Trophoblast cell (in vitro differentiated cells and primary cell): Measurements from ENCODE around the gene TM9SF2.
"Not testable (repeated sequence)": the region's sequence is repeated elsewhere in the genome, so short reads cannot be mapped to it uniquely, and the experiment has no call there.

ENCODE experiments used
- DNase-seq, 2 donors: peaks; one replicate each; pipeline ENCODE4 v3.0.0-alpha.2; 2016
- H2AFZ ChIP-seq: 2 replicates; pipeline ENCODE4 v1.6.1; 2013; ENCODE audit warnings: low read length, moderate library complexity, mild to moderate bottlenecking; ENCODE audit not compliant: insufficient read depth, poor library complexity
- H2AK5ac ChIP-seq: 2 replicates; pipeline ENCODE4 v1.6.1; 2013; ENCODE audit warnings: mild to moderate bottlenecking, low read length
- H2BK120ac ChIP-seq: 2 replicates; pipeline ENCODE4 v1.6.1; 2013; ENCODE audit warnings: low read length, mild to moderate bottlenecking, moderate library complexity; ENCODE audit not compliant: insufficient read depth, poor library complexity
- H2BK12ac ChIP-seq: 2 replicates; pipeline ENCODE4 v1.6.1; 2013; ENCODE audit warnings: mild to moderate bottlenecking, low read length, moderate library complexity
- H2BK5ac ChIP-seq: 2 replicates; pipeline ENCODE4 v1.6.1; 2013; ENCODE audit warnings: low read length, low read depth, moderate library complexity, mild to moderate bottlenecking; ENCODE audit not compliant: poor library complexity
- H3K14ac ChIP-seq: 2 replicates; pipeline ENCODE4 v1.6.1; 2013; ENCODE audit warnings: mild to moderate bottlenecking, low read length
- H3K18ac ChIP-seq: 2 replicates; pipeline ENCODE4 v1.6.1; 2013; ENCODE audit warnings: mild to moderate bottlenecking, low read length
- H3K23ac ChIP-seq: 2 replicates; pipeline ENCODE4 v1.6.1; 2013; ENCODE audit warnings: low read length
- H3K27ac ChIP-seq: 2 replicates; pipeline ENCODE4 v1.5.1; 2013; ENCODE audit warnings: low read depth, mild to moderate bottlenecking, inconsistent platforms, low read length, moderate library complexity
- H3K27me3 ChIP-seq: 2 replicates; pipeline ENCODE4 v1.6.1; 2013; ENCODE audit warnings: inconsistent platforms, mild to moderate bottlenecking, low read length, moderate library complexity; ENCODE audit not compliant: insufficient read depth
- H3K36me3 ChIP-seq, 2 experiments: 1 replicate in 1 of 2; 2 replicates in 1 of 2; pipeline ENCODE4 v1.6.1; 2013; ENCODE audit warnings: low read length in 2 of 2, mild to moderate bottlenecking in 2 of 2, moderate library complexity in 1 of 2; ENCODE audit not compliant: insufficient read depth in 2 of 2, control insufficient read depth in 1 of 2
- H3K4ac ChIP-seq: 2 replicates; pipeline ENCODE4 v1.6.1; 2013; ENCODE audit warnings: low read depth, mild to moderate bottlenecking, low read length, moderate library complexity
- H3K4me1 ChIP-seq, 2 experiments: 1 replicate in 1 of 2; 2 replicates in 1 of 2; pipeline ENCODE4 v1.6.1; 2013; ENCODE audit warnings: low read length in 2 of 2, mild to moderate bottlenecking in 2 of 2, moderate library complexity in 1 of 2; ENCODE audit not compliant: insufficient read depth in 2 of 2, control insufficient read depth in 1 of 2
- H3K4me2 ChIP-seq: 2 replicates; pipeline ENCODE4 v1.6.1; 2013; ENCODE audit warnings: inconsistent platforms, mild to moderate bottlenecking, low read length, moderate library complexity
- H3K4me3 ChIP-seq: 2 replicates; pipeline ENCODE4 v1.5.1; 2013; ENCODE audit warnings: mild to moderate bottlenecking, low read depth, low read length, inconsistent platforms
- H3K79me1 ChIP-seq: one replicate; pipeline ENCODE4 v1.6.1; 2013; ENCODE audit warnings: low read length
- H3K79me2 ChIP-seq: 2 replicates; pipeline ENCODE4 v1.6.1; 2013; ENCODE audit warnings: low read length, mild to moderate bottlenecking; ENCODE audit not compliant: control insufficient read depth, insufficient read depth, poor library complexity
- H3K9ac ChIP-seq: 2 replicates; pipeline ENCODE4 v1.6.1; 2013; ENCODE audit warnings: mild to moderate bottlenecking, low read length
- H3K9me3 ChIP-seq: 2 replicates; pipeline ENCODE4 v1.6.1; 2013; ENCODE audit warnings: low read depth, mild to moderate bottlenecking, control low read depth, inconsistent platforms, low read length; ENCODE audit not compliant: insufficient read depth
- H4K12ac ChIP-seq: 2 replicates; pipeline ENCODE4 v1.6.1; 2013; ENCODE audit warnings: low read depth, mild to moderate bottlenecking, low read length, moderate library complexity
- H4K8ac ChIP-seq: 2 replicates; pipeline ENCODE4 v1.6.1; 2013; ENCODE audit warnings: low read depth, mild to moderate bottlenecking, low read length, moderate library complexity
- H4K91ac ChIP-seq: one replicate; pipeline ENCODE4 v1.6.1; 2013; ENCODE audit warnings: low read depth, mild to moderate bottlenecking, low read length, moderate library complexity
- WGBS: extraction: QIAGEN DNeasy Blood & Tissue Kit; methylation state at CpG from one replicate; pipeline ENCODE4 v1.1.7; 2013; ENCODE audit warnings: missing lambda C conversion rate; ENCODE audit not compliant: insufficient read length, insufficient coverage; ENCODE audit errors: extremely low coverage; 5-methylcytosine and 5-hydroxymethylcytosine counted together

TM9SF2 gene

GRCh38 chr13:99565478-99566124, 64.3 kb downstream of the TM9SF2 start:
- Histone ChIP-seq H3K14ac (no peak overlapping the region), H4K12ac (no peak overlapping the region), H2BK12ac (no peak overlapping the region), H3K23ac (no peak overlapping the region), H2BK5ac (no peak overlapping the region), H3K79me2 (no peaks in the 10 kb centered on the region), H3K27me3 (no peaks in the 10 kb centered on the region), H3K79me1 (no peaks in the 10 kb centered on the region), H3K27ac (no peak overlapping the region), H3K9ac (no peak overlapping the region), H4K91ac (no peak overlapping the region), H4K8ac (no peak overlapping the region), H2AFZ (no peak overlapping the region), H2BK120ac (no peak overlapping the region), H3K36me3 (peaks cover 8 to 19% of the 10 kb centered on the region in 2 experiments), H3K4ac (no peak overlapping the region), H3K4me3 (no peak overlapping the region), H3K4me2 (no peak overlapping the region), H3K18ac (no peak overlapping the region), H2AK5ac (no peak overlapping the region), H3K4me1 (no peaks in the 10 kb centered on the region), H3K9me3 (peaks cover 5% of the 10 kb centered on the region)
- WGBS = no CpG with 5 or more reads among the region's 30 CpGs
- DNase-seq = peak in 1 of 2 donors; percentile 23

- no peaks in the 10 kb centered on the region for H3K27me3 ChIP-seq
- H3K14ac ChIP-seq = no peak overlapping the region
- peaks cover 6 to 19% of the 10 kb centered on the region in 2 experiments for H3K36me3 ChIP-seq
- no peak overlapping the region for H3K4me2 ChIP-seq
- H3K4me3 ChIP-seq = no peak overlapping the region
- H2BK120ac ChIP-seq = no peak overlapping the region
- no peak overlapping the region for H2AFZ ChIP-seq
- no peak overlapping the region for H4K91ac ChIP-seq
- no peak overlapping the region for H2AK5ac ChIP-seq
- H2BK12ac ChIP-seq = no peak overlapping the region
- H3K4ac ChIP-seq = no peak overlapping the region
- no peaks in the 10 kb centered on the region for H3K4me1 ChIP-seq
- H3K9me3 ChIP-seq = peaks cover 5% of the 10 kb centered on the region
- H3K27ac ChIP-seq = no peak overlapping the region
- H4K12ac ChIP-seq = no peak overlapping the region
- no CpG with 5 or more reads among the region's 37 CpGs for WGBS
- H2BK5ac ChIP-seq = no peak overlapping the region
- no peaks in the 10 kb centered on the region for H3K79me1 ChIP-seq
- no peak overlapping the region for H3K23ac ChIP-seq
- H3K9ac ChIP-seq = no peak overlapping the region
- no peak overlapping the region for H3K18ac ChIP-seq
- no peaks in the 10 kb centered on the region for H3K79me2 ChIP-seq
- no peak overlapping the region for H4K8ac ChIP-seq
- peak in 1 of 2 donors; percentile 14 for DNase-seq
Measured at GRCh38 chr13:99566125-99567083, 65.1 kb downstream of the TM9SF2 start.

- H3K14ac ChIP-seq, H3K4me2 ChIP-seq, H2BK5ac ChIP-seq, H3K79me2 ChIP-seq, H4K91ac ChIP-seq, H2AK5ac ChIP-seq, H3K23ac ChIP-seq, H3K79me1 ChIP-seq, H2BK120ac ChIP-seq, H3K9ac ChIP-seq, H3K27me3 ChIP-seq, H2AFZ ChIP-seq, H3K18ac ChIP-seq, H4K8ac ChIP-seq, H3K4me3 ChIP-seq, H4K12ac ChIP-seq, H3K4me1 ChIP-seq, DNase-seq, H3K27ac ChIP-seq, H3K9me3 ChIP-seq, H2BK12ac ChIP-seq, H3K4ac ChIP-seq: not testable (repeated sequence)
- peaks cover 7 to 19% of the 10 kb centered on the region in 2 experiments for H3K36me3 ChIP-seq
- no CpG with 5 or more reads among the region's 6 CpGs for WGBS
Measured at GRCh38 chr13:99568901-99569300, 67.6 kb downstream of the TM9SF2 start.

- H3K27me3 ChIP-seq = peaks cover 2% of the 10 kb centered on the region
- no peaks in the 10 kb centered on the region for H3K79me2 ChIP-seq
- H3K27ac ChIP-seq = no peak overlapping the region
- no peak overlapping the region for H2BK120ac ChIP-seq
- DNase-seq = peak; percentile 54 to 63
- no peaks in the 10 kb centered on the region for H3K79me1 ChIP-seq
- H2BK5ac ChIP-seq = no peak overlapping the region
- H3K14ac ChIP-seq = no peak overlapping the region
- H2AK5ac ChIP-seq = no peak overlapping the region
- H2BK12ac ChIP-seq = no peak overlapping the region
- H3K36me3 ChIP-seq = peaks cover 3 to 5% of the 10 kb centered on the region in 2 experiments
- H4K8ac ChIP-seq = no peak overlapping the region
- no peak overlapping the region for H2AFZ ChIP-seq
- no peak overlapping the region for H3K4ac ChIP-seq
- H3K23ac ChIP-seq = peak overlapping the region; percentile 1
- no peak overlapping the region for H3K4me3 ChIP-seq
- no CpG with 5 or more reads among the region's 8 CpGs for WGBS
- H3K9me3 ChIP-seq = peaks cover 5% of the 10 kb centered on the region
- no peak overlapping the region for H4K91ac ChIP-seq
- H4K12ac ChIP-seq = no peak overlapping the region
- H3K4me1 ChIP-seq = peaks cover 0 to 6% of the 10 kb centered on the region in 2 experiments
- no peak overlapping the region for H3K4me2 ChIP-seq
- H3K9ac ChIP-seq = no peak overlapping the region
- H3K18ac ChIP-seq = no peak overlapping the region
Measured at GRCh38 chr13:99572131-99572530, 70.9 kb downstream of the TM9SF2 start.
